ENCODE measurements around the gene ZNF101.

- no peak for TF ChIP-seq EP300 (conservative IDR thresholded peaks at IDR 0.05; ENCODE audit: poor library complexity, severe bottlenecking)
- no peak for TF ChIP-seq CTCF (IDR thresholded peaks at IDR 0.05; ENCODE audit: poor library complexity, severe bottlenecking)
- no peak for TF ChIP-seq TAF1 (IDR thresholded peaks at IDR 0.05; ENCODE audit: low read depth)
- no peak for TF ChIP-seq POLR2AphosphoS5 (IDR thresholded peaks at IDR 0.05)
- no peak for TF ChIP-seq EZH2 (IDR thresholded peaks at IDR 0.05; ENCODE audit: borderline replicate concordance, insufficient read depth, low read length, poor library complexity, severe bottlenecking)
- no peak for TF ChIP-seq RAD21 (conservative IDR thresholded peaks at IDR 0.05)
- TF ChIP-seq SMC3 (conservative IDR thresholded peaks at IDR 0.05; ENCODE audit: poor library complexity) = no peak
- TF ChIP-seq REST (IDR thresholded peaks at IDR 0.05; ENCODE audit: borderline replicate concordance) = no peak
- TF ChIP-seq MXI1 (conservative IDR thresholded peaks at IDR 0.05; ENCODE audit: poor library complexity, severe bottlenecking) = no peak
Measured at GRCh38 chr19:19634516-19635312, 33.9 kb upstream of the ZNF101 start.
